ENCODE data around the gene PSMD6.

DNA sequence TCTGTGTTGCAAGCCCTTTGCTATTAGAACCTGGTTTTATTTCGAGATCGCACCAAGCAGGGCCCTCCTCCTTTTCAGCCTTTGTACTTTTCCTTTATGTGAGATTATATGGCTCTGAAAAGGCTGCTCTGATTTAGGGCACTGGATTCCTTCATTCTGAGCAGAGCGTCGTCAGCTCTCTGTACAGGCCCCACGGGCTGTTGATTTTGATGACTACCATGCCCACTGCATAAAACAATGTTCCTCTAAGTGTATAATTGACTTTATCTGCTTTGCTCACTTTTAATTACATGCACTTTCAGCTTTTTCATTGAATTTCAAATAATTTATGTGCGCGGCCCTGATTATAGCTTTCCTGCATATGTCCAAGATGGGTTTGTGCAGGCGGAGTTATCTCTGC lies 4.4 kb upstream of the PSMD6 start:
- no peak for TF ChIP-seq CTCF (IDR thresholded peaks at IDR 0.05 in 8 of 11, conservative IDR thresholded peaks at IDR 0.05 in 3 of 11)
- TF ChIP-seq POLR2A (IDR thresholded peaks at IDR 0.05) = no peak
- TF ChIP-seq POLR2AphosphoS5 (IDR thresholded peaks at IDR 0.05) = no peak

Data from spleen (tissue), 7 donors.